Inflammatory macrophage treated with lipopolysaccharide for 4 hours (primary cell): Measurements from ENCODE around the gene RTEL1.
A peak's percentile ranks its signal among the peaks of the same experiment; 100 is the strongest.
"Not testable (repeated sequence)": the region's sequence is repeated elsewhere in the genome, so short reads cannot be mapped to it uniquely, and the experiment has no call there.

Source experiments
- DNase-seq: peaks from one replicate; pipeline ENCODE4 v3.0.0-alpha.2; 2020

The RTEL1 gene

DNA sequence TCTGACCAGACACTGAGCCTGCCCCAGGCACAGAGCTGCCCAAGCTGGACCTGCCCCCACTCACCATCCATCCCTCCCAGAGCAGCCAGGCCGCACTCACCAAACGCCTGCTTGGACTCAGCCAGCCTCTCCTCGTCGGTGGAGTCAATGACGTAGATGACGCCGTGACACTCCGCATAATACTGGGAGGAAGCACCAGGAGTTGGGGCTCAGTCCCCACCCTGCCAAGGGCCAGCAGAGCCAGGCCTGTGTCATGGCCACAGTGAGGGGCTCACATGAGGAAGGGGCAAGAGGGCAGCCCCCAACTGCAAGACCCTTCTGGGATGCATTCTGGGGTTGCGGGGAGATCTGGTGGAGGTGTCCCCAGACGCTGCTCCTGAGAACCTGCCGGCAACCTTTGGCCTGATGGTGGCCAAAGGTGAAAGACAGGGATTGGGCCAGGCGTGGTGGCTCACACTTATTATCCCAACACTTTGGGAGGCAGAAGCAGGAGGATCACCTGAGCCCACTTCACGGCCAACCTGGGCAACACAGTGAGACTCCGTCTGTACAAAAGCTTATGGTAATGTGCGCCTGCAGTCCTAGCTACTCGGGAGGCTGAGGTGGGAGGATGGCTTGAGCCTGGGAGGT, 44.0 kb downstream of the RTEL1 start:
- no peak for DNase-seq

GRCh38 chr20:63702751-63703470, 44.8 kb downstream of the RTEL1 start:
- DNase-seq = no peak

GRCh38 chr20:63703471-63703975, 45.4 kb downstream of the RTEL1 start:
- DNase-seq = no peak

DNA sequence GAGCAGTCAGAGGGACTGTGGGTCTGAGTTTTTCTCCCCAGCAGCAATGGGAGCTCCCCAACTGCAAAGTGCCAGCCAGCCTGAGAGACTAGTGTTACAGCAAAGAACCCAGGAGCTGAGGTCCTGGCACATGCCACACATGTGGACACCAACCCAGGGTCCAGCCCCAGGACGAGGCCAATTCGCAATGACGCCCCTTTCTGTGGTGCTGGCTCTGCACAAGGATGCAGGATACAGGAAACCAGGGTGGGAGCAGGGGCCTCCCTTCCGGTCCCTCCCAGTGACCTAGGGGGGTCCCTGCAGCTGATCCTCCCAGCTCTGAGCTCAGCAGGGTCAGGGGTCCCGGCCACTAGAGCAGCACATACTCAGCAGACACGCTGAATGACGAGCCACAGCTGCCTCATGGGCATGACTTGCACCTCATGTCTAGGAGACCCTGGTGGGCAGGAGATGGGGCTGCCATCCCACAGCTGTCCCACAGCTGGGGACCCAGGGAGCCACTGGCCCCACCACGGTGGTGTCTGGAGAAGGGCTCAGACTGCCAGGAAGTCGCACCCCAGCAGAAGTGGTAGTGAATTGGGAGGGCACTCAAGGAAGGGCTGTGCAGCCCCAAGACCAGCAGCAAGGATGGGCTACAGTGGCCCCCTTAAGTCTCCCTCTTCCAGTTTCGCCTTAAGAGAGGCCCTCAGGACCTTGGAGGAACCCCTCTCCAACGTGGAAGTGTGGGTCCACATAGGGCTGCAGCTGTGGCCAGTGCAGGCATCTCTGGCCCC, 46.0 kb downstream of the RTEL1 start:
- DNase-seq = no peak

DNA sequence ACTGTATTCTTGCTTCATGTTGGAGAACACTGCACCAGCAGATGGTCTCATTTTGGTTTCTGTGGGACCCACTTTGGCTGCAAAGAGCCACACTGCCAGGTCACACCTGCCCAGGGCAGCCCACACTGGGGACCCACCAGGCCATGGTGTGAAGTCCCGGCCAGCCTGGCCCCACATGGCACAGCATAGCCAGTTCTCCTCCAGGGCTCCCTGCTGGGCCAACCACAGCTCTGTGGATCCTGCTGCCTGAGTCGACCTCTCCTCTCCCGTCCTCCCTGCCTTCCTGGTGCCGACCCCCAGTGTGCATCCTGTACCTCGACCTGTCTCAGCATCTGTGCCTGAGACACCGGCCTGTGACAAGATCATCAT, 46.6 kb downstream of the RTEL1 start:
- DNase-seq = no peak

- DNase-seq = no peak
These were observed 47.3 kb downstream of the RTEL1 start for GRCh38 chr20:63705232-63706026.

GRCh38 chr20:63706027-63706695, 48.0 kb downstream of the RTEL1 start:
- DNase-seq = no peak

- peak; percentile 74 for DNase-seq
These were observed 48.9 kb downstream of the RTEL1 start for GRCh38 chr20:63706852-63707557.

DNA sequence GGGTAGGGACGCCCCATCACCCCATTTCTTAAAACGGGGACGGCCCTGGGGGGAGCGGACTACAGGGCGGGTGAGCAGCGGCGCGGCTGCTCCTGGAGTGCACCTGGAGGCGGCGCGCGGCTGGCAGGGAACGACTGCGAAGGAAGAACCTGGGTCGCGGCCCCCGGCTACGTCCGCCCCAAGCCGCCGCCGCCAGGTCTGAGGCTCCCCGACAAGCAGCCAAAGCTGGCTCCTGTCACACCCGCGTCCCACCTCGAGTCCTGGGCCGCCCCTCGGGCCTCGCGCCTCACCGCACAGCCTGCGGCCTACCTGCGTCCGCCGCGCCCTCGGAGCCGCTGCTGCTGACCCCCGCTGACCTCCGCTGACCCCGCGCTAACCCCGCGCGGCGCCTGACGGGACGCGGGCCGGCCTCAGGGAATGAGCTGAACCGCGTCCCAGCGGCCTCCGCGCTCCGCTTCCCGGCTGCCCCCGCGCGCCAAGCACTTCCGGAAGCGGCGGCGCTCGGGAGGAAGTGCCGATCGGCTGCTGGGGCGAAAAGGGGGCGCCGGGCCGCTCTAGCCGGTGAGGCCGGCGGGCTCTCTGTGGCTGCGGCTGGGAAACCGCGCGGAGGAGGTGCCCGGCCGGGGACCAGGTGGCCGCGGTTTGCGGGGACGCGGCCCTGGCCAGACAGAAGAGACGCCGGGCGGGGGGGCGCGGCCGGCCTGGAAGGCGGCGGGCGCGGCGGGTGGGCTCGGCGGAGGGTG, 49.6 kb downstream of the RTEL1 start, which contains the start of the genes ARFRP1 and ZGPAT:
Gene ARFRP1 (minus strand): TSS at position 419 of the 743 bp plus-strand sequence. CDS start 885 bp downstream, outside the sequence.
Gene ZGPAT (plus strand): TSS at position 482 of the 743 bp plus-strand sequence. CDS start 542 bp downstream, outside the sequence.
- peak; percentile 92 for DNase-seq

DNA sequence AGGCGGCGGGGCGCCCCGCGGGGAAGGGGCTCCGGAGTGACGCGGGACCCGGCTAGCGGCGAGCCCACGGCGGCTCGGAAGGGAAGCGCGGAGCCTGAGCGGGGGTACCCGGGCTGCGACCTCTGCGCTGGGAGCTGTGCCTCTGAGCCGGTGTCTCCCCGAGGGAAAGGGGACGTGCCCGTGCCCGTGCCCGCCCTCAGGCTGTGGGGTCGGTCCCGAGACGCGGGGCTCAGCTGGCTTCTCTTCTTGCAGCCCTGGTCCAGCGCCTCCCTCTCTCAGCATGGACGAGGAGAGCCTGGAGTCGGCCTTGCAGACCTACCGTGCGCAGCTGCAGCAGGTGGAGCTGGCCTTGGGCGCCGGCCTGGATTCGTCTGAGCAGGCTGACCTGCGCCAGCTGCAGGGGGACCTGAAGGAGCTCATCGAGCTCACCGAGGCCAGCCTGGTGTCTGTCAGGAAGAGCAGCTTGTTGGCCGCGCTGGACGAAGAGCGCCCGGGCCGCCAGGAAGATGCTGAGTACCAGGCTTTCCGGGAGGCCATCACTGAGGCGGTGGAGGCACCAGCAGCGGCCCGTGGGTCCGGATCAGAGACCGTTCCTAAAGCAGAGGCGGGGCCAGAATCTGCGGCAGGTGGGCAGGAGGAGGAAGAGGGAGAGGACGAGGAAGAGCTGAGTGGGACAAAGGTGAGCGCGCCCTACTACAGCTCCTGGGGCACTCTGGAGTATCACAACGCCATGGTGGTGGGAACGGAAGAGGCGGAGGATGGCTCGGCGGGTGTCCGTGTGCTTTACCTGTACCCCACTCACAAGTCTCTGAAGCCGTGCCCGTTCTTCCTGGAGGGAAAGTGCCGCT, 50.4 kb downstream of the RTEL1 start:
- DNase-seq = no peak

DNA sequence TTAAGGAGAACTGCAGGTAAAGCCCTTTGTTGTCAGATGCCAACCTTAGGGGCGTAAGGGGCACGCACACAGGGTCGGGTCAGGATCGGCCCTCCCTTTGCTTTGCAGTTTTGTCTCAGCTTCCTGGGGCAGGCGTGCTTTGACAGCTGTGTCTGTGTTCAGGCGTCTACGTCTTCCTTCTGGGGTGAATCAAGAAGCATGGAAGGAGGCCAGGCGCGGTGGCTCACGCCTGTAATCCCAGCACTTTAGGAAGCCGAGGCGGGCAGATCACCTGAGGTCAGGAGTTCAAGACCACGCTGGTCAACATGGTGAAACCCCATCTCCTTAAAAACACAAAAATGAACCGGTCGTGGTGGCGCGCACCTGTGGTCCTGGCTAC, 51.0 kb downstream of the RTEL1 start:
- no peak for DNase-seq

DNA sequence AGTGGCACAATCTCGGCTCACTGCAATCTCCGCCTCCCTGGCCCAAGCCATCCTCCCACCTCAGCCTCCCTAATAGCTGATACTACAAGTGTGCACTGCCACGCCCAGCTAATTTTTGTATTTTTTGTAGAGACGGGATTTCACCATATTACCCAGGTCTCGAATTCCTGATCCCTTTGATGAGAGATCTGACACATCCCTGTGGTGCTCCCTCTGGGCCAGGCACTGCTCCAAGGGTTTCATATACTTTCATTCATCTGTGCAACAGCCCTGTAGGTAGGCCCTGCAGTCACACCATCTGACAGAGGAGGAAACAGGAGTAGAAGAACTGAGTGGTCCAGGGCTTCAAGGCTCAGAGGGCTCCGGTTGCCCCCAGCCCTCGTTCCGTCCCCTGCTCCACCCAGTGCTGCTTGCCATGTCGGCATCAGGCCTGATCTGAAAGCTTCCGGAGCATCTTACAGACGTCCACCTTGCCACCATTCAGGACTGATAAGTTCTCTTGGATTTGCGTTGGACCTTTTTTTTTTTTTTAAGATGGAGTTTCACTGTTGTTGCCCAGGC, 53.1 kb downstream of the RTEL1 start:
- no peak for DNase-seq

DNA sequence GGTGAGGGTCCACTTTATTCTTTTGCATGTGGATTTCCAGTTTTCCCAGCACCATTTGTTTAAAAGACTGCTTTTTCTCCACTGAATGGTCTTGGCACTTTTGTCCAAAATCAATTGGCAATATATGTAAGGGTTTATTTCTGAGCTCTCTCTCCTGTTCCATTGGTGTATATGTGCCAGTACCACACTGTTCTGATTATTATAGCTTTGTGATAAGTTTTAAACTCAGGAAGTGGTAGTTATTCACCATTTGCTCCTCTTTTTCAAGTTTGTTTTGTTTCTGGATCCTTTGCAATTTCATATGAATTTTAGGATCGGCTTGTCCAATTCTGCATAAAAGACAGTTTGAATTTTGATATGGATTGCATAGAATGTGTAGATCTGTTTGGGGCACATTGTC, 54.1 kb downstream of the RTEL1 start:
- DNase-seq = no peak

DNA sequence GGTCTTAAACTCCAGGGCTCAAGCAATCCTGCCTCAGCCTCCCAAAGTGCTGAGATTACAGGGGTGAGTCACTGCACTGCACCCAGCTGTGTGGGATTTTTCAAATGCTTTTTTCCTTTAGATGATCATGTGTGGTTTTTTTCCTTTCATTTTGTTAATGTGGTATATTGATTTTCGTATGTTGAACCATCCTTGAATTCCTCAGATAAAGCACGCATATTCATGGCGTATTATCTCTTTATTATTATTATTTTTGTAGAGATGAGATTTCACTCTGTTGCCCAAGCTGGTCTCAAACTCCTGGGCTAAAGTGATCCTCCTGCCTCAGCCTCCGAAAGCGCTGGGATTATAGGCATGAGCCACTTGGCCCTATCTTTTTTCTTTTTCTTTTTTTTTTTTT, 56.7 kb downstream of the RTEL1 start:
- no peak for DNase-seq

DNA sequence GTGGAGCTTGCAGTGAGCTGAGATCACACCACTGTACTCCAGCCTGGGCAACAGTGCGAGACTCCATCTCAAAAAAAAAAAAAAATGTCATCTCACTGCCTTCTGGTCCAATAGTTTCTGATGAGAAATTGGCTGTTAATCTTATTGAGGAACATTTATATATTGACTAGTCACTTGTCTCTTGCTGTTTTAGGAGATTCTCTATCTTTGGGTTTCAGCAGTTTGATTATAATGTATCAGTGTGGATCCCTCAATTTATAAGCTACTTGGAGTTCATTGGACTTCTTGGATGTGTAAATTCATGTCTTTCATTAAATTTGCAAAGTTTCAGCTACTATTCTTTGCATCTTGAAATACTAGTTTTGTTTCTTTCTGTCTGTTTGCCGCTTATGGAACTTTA, 60.9 kb downstream of the RTEL1 start:
- DNase-seq = no peak

DNA sequence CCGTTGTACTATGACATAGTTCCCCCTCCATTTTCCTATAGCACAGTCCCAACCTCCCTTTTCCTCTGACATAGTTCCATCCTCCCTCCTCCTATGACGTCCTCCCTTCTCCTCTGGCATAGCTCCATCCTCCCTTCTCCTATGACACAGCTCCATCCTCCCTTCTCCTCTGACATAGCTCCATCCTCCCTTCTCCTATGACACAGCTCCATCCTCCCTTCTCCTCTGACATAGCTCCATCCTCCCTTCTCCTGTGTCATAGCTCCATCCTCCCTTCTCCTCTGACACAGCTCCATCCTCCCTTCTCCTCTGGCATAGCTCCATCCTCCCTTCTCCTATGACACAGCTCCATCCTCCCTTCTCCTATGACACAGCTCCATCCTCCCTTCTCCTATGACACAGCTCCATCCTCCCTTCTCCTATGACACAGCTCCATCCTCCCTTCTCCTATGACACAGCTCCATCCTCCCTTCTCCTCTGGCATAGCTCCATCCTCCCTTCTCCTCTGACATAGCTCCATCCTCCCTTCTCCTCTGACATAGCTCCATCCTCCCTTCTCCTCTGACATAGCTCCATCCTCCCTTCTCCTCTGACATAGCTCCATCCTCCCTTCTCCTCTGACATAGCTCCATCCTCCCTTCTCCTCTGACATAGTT, 65.0 kb downstream of the RTEL1 start:
- not testable (repeated sequence) for DNase-seq

DNA sequence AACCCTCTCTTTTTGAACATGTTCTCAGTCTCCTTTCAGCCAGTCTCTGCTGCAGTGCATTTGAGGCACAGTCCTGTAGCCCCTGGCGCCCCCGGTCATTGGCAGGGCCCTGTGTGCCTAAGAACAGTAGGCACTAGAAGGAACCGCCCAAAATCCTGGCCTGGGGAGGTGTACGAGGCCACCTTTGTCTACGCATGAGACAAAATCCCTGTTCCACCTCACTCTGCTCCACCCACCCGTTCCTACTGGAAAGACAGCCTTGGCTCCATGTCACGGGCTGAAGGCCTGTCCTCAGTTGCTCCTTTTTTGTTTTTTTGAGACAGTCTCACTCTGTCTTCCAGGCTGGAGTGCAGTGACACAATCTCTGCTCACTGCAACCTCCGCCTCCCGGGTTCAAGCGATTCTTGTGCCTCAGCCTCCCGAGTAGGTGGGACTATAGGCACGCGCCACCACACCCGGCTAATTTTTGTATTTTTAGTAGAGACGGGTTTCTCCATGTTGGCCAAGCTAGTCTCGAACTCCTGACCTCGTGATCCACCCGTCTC, 72.1 kb downstream of the RTEL1 start:
- DNase-seq = not testable (repeated sequence)

DNA sequence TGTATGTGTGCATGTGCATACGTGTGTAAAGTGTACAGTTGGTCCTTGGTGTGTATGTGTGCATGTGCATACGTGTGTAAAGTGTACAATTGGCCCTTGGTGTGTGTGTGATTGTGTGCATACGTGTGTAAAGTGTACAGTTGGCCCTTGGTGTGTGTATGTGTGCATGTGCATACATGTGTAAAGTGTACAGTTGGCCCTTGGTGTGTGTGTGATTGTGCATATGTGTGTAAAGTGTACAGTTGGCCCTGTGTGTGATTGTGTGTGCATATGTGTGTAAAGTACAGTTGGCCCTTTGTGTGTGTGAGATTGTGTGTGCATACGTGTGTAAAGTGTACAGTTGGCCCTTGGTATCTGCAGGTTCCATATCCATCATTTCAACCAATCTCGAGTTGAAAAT, 73.3 kb downstream of the RTEL1 start:
- no peak for DNase-seq
